ENCODE measurements around the gene MAMDC4. TPM values are rescaled to one million over a fixed set of nuclear protein-coding genes. Genes with fewer than 3 reads are reported as not detected.

MAMDC4 gene
- total RNA-seq, 1 experiment from 2014 or later, result 6.3 TPM

GRCh38 chr9:136860529-136860928 lies 8.4 kb downstream of the MAMDC4 start:
- POLR2A ChIA-PET, result no interaction called here
- H3K27me3 ChIP-seq (ENCODE audit: control insufficient read depth, insufficient read depth, low read length), result no peaks in the 10 kb centered on the region
- CTCF ChIA-PET, result no interaction called here
- no peak for ATAC-seq
- H3K4me3 ChIP-seq (ENCODE audit: low read depth in 2 of 2, low read length in 2 of 2), result no peak overlapping the region
- in situ Hi-C loops (cut with HindIII; ENCODE audit: low pct_unique_long_range_greater_than_20kb, low sequenced_read_pairs), result no loop called here
- H3K9me3 ChIP-seq (ENCODE audit: control insufficient read depth, insufficient read depth, low read depth, low read length), result no peaks in the 10 kb centered on the region
- H3K36me3 ChIP-seq (ENCODE audit: control insufficient read depth, insufficient read depth, low read length), result no peaks in the 10 kb centered on the region
- intact Hi-C loops (cut with micrococcal nuclease; ENCODE audit: unreplicated experiment), result no loop called here
- no peak for DNase-seq (ENCODE audit: low read depth, low spot score)
- peaks cover 36% of the 10 kb centered on the region for H3K4me1 ChIP-seq (ENCODE audit: control insufficient read depth, insufficient read depth, low read length)
- no TSS peak for BruUV-seq (replicated peaks)
- TF ChIP-seq CTCF (IDR thresholded peaks at IDR 0.05) (no peak), POLR2AphosphoS5 (IDR thresholded peaks at IDR 0.05; ENCODE audit: low read depth, low read length) (no peak), REST (IDR thresholded peaks at IDR 0.05; ENCODE audit: insufficient read depth in 1 of 2, low read depth in 2 of 2, low read length in 1 of 2) (no peak), TCF7L2 (IDR thresholded peaks at IDR 0.05; ENCODE audit: low read depth, low read length) (no peak), SIN3A (IDR thresholded peaks at IDR 0.05; ENCODE audit: borderline replicate concordance, insufficient read depth, low read depth, low read length) (no peak)
- H3K27ac ChIP-seq (ENCODE audit: low read length), result no peak overlapping the region

- Histone ChIP-seq H3K27ac (ENCODE audit: low read length) (no peak overlapping the region), H3K9me3 (ENCODE audit: control insufficient read depth, insufficient read depth, low read depth, low read length) (no peaks in the 10 kb centered on the region), H3K4me1 (ENCODE audit: control insufficient read depth, insufficient read depth, low read length) (peaks cover 33% of the 10 kb centered on the region), H3K36me3 (ENCODE audit: control insufficient read depth, insufficient read depth, low read length) (no peaks in the 10 kb centered on the region; the same call in 1 of the 2 replicates), H3K4me3 (ENCODE audit: low read depth in 2 of 2, low read length in 2 of 2) (no peak overlapping the region), H3K27me3 (ENCODE audit: control insufficient read depth, insufficient read depth, low read length) (no peaks in the 10 kb centered on the region)
- in situ Hi-C loops (cut with HindIII; ENCODE audit: low pct_unique_long_range_greater_than_20kb, low sequenced_read_pairs) (no loop called here), intact Hi-C loops (cut with micrococcal nuclease; ENCODE audit: unreplicated experiment) (no loop called here)
- DNase-seq (ENCODE audit: low read depth, low spot score) (no peak), ATAC-seq (no peak)
- no TSS peak for BruUV-seq (replicated peaks)
- TF ChIP-seq SIN3A (IDR thresholded peaks at IDR 0.05; ENCODE audit: borderline replicate concordance, insufficient read depth, low read depth, low read length) (no peak), TCF7L2 (IDR thresholded peaks at IDR 0.05; ENCODE audit: low read depth, low read length) (no peak), CTCF (IDR thresholded peaks at IDR 0.05) (no peak), REST (IDR thresholded peaks at IDR 0.05; ENCODE audit: insufficient read depth in 1 of 2, low read depth in 2 of 2, low read length in 1 of 2) (no peak), POLR2AphosphoS5 (IDR thresholded peaks at IDR 0.05; ENCODE audit: low read depth, low read length) (no peak; the same call in 1 of the 2 replicates)
- CTCF ChIA-PET, result interaction anchor here (0.6 kb wide), 1 partner anchor 23 kb away, joined by 3 read pairs; no protein-coding TSS in a partner anchor
- POLR2A ChIA-PET, result no interaction called here
Observed at GRCh38 chr9:136860933-136861873, 9.1 kb downstream of the MAMDC4 start.
